GM06990 (cell line): Measurements from ENCODE around the gene ANXA2R.
A peak's percentile ranks its signal among the peaks of the same experiment; 100 is the strongest.

Experiments
- DNase-seq: peaks from one replicate; pipeline ENCODE4 v3.0.0-alpha.2; 2011; ENCODE audit not compliant: insufficient read length; ENCODE audit errors: extremely low read depth
- H3K27me3 ChIP-seq: replicated peaks from 2 replicates; pipeline ENCODE4 v1.6.0; 2011; ENCODE audit warnings: low read length; ENCODE audit not compliant: control insufficient read depth, insufficient read depth
- H3K36me3 ChIP-seq: 2 replicates; pipeline ENCODE4 v1.5.1; 2011; ENCODE audit warnings: low read length; ENCODE audit not compliant: control insufficient read depth, insufficient read depth
- H3K4me3 ChIP-seq: replicated peaks from 2 replicates; pipeline ENCODE4 v1.5.1; 2011; ENCODE audit warnings: low read depth, mild to moderate bottlenecking, control low read depth, low read length
- CTCF ChIP-seq: IDR thresholded peaks from 2 replicates; pipeline ENCODE4 v1.5.1; 2011; ENCODE audit warnings: low read length, control low read depth, mild to moderate bottlenecking, inconsistent platforms; ENCODE audit not compliant: insufficient read depth, poor library complexity, severe bottlenecking

Gene ANXA2R

GRCh38 chr5:43041110-43041668 lies 1.1 kb upstream of the ANXA2R start:
- no peak for TF ChIP-seq CTCF
- Histone ChIP-seq H3K36me3 (no peaks in the 10 kb centered on the region), H3K27me3 (no peaks in the 10 kb centered on the region), H3K4me3 (peak overlapping the region; percentile 65)
- no peak for DNase-seq

- TF ChIP-seq CTCF = peak; percentile 35
- Histone ChIP-seq H3K27me3 (no peaks in the 10 kb centered on the region), H3K4me3 (peak overlapping the region; percentile 77), H3K36me3 (no peaks in the 10 kb centered on the region)
- peak; percentile 75 for DNase-seq
These were observed 440 bp downstream of the ANXA2R start for GRCh38 chr5:43039471-43040286.

- Histone ChIP-seq H3K27me3 (no peaks in the 10 kb centered on the region), H3K4me3 (peak overlapping the region; percentile 77), H3K36me3 (no peaks in the 10 kb centered on the region)
- no peak for DNase-seq
- TF ChIP-seq CTCF = no peak
These were observed 1.0 kb downstream of the ANXA2R start for GRCh38 chr5:43039152-43039470.

- Histone ChIP-seq H3K36me3 (no peaks in the 10 kb centered on the region), H3K4me3 (peak overlapping the region; percentile 58), H3K27me3 (no peaks in the 10 kb centered on the region)
- DNase-seq = peak; percentile 57
- TF ChIP-seq CTCF = no peak
These were observed 1.6 kb downstream of the ANXA2R start for GRCh38 chr5:43038496-43038989.

GRCh38 chr5:43037636-43038495 lies 2.3 kb downstream of the ANXA2R start:
- Histone ChIP-seq H3K36me3 (no peaks in the 10 kb centered on the region), H3K4me3 (peak overlapping the region; percentile 58), H3K27me3 (no peaks in the 10 kb centered on the region)
- no peak for TF ChIP-seq CTCF
- DNase-seq = peak; percentile 59
